GM12878 (cell line): Measurements from ENCODE around the gene TMPRSS4. TPM values are rescaled to one million over a fixed set of nuclear protein-coding genes. Genes with fewer than 3 reads are reported as not detected.

Source experiments
- ATAC-seq: fragments of 200-7000 bp; cut with Tn5 transposase; 3 replicates; pipeline ENCODE4 v1.9.1; 2020; ENCODE audit warnings: mild to moderate bottlenecking, moderate library complexity
- BruUV-seq: library from RNA; stranded (reverse); fragments of 400-500 nt; replicated peaks from 2 replicates; lab custom pipeline; 2021; lab: Mats Ljungman, UMichigan
- CTCF ChIA-PET: fragments of 300-600 bp; sonication (Branson Sonifier 250); formaldehyde crosslinking; extraction: SDS; loops from one replicate; lab custom pipeline; 2021; ENCODE audit warnings: inconsistent platforms; lab: Yijun Ruan, JAX
- POLR2A ChIA-PET: fragments of 350-600 bp; formaldehyde crosslinking; extraction: SDS; loops from one replicate; lab custom pipeline; 2021; ENCODE audit warnings: inconsistent platforms; lab: Charles Lee
- RAD21 ChIA-PET: fragments of 300-600 bp; sonication (Branson Sonifier 250); formaldehyde crosslinking; loops from one replicate; lab custom pipeline; 2023; ENCODE audit warnings: antibody characterized with exemption; ENCODE audit not compliant: unreplicated experiment; lab: Charles Lee
- SMC1A ChIA-PET: fragments of 300-600 bp; sonication (Branson Sonifier 250); formaldehyde crosslinking; loops from one replicate; lab custom pipeline; 2023; ENCODE audit not compliant: unreplicated experiment, uncharacterized antibody; lab: Charles Lee
- DNase-seq: peaks from one replicate; pipeline ENCODE4 v3.0.0-alpha.2; 2011; ENCODE audit warnings: low read depth, low spot score
- FAIRE-seq: peaks from 3 replicates; lab custom pipeline; 2011; peaks lifted over from hg19 to GRCh38; lab: Jason Lieb, UNC
- H2AFZ ChIP-seq: 2 replicates; pipeline ENCODE4 v1.6.0; 2011; ENCODE audit warnings: low read depth, low read length, control low read depth; ENCODE audit not compliant: control insufficient read depth
- H3K27ac ChIP-seq: 2 replicates; pipeline ENCODE4 v1.5.1; 2011; ENCODE audit warnings: control low read depth; ENCODE audit not compliant: control insufficient read depth, insufficient read depth
- H3K27me3 ChIP-seq, 2 experiments: replicated peaks in 1 of 2; 2 replicates each; pipeline versions ENCODE4 v1.6.0 to v1.6.1; 2011; ENCODE audit warnings: low read length in 1 of 2; ENCODE audit not compliant: control insufficient read depth in 2 of 2, insufficient read depth in 2 of 2
- H3K36me3 ChIP-seq, 2 experiments: 2 replicates each; pipeline ENCODE4 v1.5.1; 2011; ENCODE audit warnings: low read length in 1 of 2; ENCODE audit not compliant: control insufficient read depth in 2 of 2, insufficient read depth in 2 of 2
- H3K4me1 ChIP-seq: 2 replicates; pipeline ENCODE4 v1.6.1; 2011; ENCODE audit warnings: mild to moderate bottlenecking, low read length, moderate library complexity, mixed read lengths; ENCODE audit not compliant: control insufficient read depth, insufficient read depth
- H3K4me2 ChIP-seq: 2 replicates; pipeline ENCODE4 v1.6.0; 2011; ENCODE audit warnings: control low read depth; ENCODE audit not compliant: control insufficient read depth, insufficient read depth
- H3K4me3 ChIP-seq: fragments of 200-600 bp; sonication (generic); 2 replicates; pipeline ENCODE4 v1.5.1; 2016
- H3K79me2 ChIP-seq: 2 replicates; pipeline ENCODE4 v1.6.0; 2011; ENCODE audit warnings: low read length; ENCODE audit not compliant: control insufficient read depth, insufficient read depth
- H3K9ac ChIP-seq: 2 replicates; pipeline ENCODE4 v1.8.0; 2011; ENCODE audit warnings: low read length, control low read depth, mixed read lengths; ENCODE audit not compliant: control insufficient read depth, insufficient read depth
- H3K9me3 ChIP-seq: replicated peaks from 3 replicates; pipeline ENCODE4 v1.5.1; 2011; ENCODE audit warnings: mild to moderate bottlenecking, low read length; ENCODE audit not compliant: control insufficient read depth, insufficient read depth
- H4K20me1 ChIP-seq: 2 replicates; pipeline ENCODE4 v1.6.0; 2011; ENCODE audit not compliant: control insufficient read depth, insufficient read depth
- CREM ChIP-seq: IDR thresholded peaks from 2 replicates; pipeline ENCODE4 v1.6.1; 2014; ENCODE audit warnings: antibody characterized with exemption, low read depth
- HDAC2 ChIP-seq: fragments of 200-600 bp; sonication (generic); IDR thresholded peaks from 2 replicates; pipeline ENCODE4 v1.6.1; 2017
- NFYB ChIP-seq: IDR thresholded peaks from 2 replicates; pipeline ENCODE4 v1.6.1; 2011; ENCODE audit warnings: low read depth, mild to moderate bottlenecking, low read length, improper control_type of control experiment, moderate library complexity; ENCODE audit not compliant: insufficient read depth
- ZBED1 ChIP-seq: IDR thresholded peaks from 2 replicates; pipeline ENCODE4 v1.6.1; 2016; ENCODE audit warnings: borderline replicate concordance
- WGBS: methylation state at CpG from one replicate; pipeline ENCODE4 v1.1.6; 2016; ENCODE audit warnings: low lambda C conversion rate; ENCODE audit not compliant: insufficient replicate concordance, insufficient coverage; ENCODE audit errors: missing lambda C conversion rate; 5-methylcytosine and 5-hydroxymethylcytosine counted together
- in situ Hi-C: fragments of 300-500 bp; cut with MboI; formaldehyde crosslinking; loops from 9 replicates; pipeline ENCODE4 v1.14.3; 2018; ENCODE audit warnings: mixed read lengths
- intact Hi-C: fragments of 100-400 bp; cut with micrococcal nuclease; formaldehyde crosslinking; loops from one replicate; pipeline ENCODE4 v1.14.2; 2022; ENCODE audit not compliant: unreplicated experiment
- polyA plus RNA-seq, 11 experiments: library from polyadenylated mRNA; depleted of rRNA in 4 of 11; unstranded in 6 of 11; stranded (reverse) in 5 of 11; fragments of >200 nt; fragmentation: Nextera tagmentation in 4 of 11; fragmentation: Illumina TruSeq in 1 of 11; extraction: Ambion mirVana in 4 of 11; extraction: Trizol in 1 of 11; gene quantifications; 1 replicate in 1 of 11; 2 replicates in 10 of 11; pipeline versions ENCODE4 v1.2.1 to v1.2.3, GENCODE V29; 2011 to 2016; ENCODE audit warnings: inconsistent platforms in 2 of 11, missing spikeins in 2 of 11, low read depth in 1 of 11
- total RNA-seq, 4 experiments: library from RNA; depleted of rRNA in 3 of 4; stranded (reverse); fragments of >200 nt in 3 of 4; fragmentation: Illumina TruSeq in 1 of 4; extraction: Trizol in 1 of 4; gene quantifications; 2 replicates each; pipeline versions ENCODE4 v1.2.1 to v1.2.3, GENCODE V29; 2013 to 2021
- TF ChIP-seq, protein P1 (sequence below): fragments of 450-650 bp; IDR thresholded peaks from 2 replicates; pipeline ENCODE4 v1.6.1; 2017; ENCODE audit warnings: low read depth, mild to moderate bottlenecking, moderate library complexity

The TMPRSS4 gene
- total and polyA plus RNA-seq, 10 of the 15 experiments (the other 5 are each of a cell fraction or from before 2014, with no cell fraction given): 0.14 to 0.26 TPM; not detected in 8

DNA sequence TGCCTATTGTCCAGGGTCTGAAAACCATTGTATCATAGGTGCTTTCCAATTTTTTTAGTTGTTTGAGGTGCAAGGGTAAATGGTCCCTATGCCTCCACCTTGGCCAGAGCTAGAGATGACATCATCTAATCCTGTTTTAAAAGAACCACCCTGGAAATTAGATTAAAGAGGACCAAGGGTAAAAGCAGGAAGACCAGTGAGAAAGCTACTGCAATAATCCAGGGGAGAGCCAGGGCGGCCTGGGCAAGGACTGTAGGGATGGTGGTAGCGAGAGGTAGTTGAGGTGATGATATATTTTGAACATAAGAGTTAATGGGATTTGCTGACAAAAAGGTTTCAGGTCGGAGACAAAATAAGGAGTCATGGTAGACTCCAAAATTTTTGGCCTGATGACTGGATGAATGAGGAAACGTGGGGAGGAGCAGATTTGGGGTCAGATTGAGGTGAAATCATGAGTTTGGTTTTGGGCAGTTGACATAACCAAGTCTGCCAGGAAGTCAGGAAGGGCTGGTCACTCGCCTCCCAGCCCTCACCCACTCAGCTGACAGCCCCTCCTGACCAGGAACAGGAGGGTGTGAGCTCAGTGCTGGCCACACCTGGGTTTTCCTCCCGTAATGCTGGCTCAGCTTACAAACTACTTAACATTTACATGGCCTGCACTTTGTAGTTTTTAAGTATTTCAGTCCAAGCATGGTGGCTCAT, 52.7 kb downstream of the TMPRSS4 start (continued):
- TF ChIP-seq, protein P1, sequence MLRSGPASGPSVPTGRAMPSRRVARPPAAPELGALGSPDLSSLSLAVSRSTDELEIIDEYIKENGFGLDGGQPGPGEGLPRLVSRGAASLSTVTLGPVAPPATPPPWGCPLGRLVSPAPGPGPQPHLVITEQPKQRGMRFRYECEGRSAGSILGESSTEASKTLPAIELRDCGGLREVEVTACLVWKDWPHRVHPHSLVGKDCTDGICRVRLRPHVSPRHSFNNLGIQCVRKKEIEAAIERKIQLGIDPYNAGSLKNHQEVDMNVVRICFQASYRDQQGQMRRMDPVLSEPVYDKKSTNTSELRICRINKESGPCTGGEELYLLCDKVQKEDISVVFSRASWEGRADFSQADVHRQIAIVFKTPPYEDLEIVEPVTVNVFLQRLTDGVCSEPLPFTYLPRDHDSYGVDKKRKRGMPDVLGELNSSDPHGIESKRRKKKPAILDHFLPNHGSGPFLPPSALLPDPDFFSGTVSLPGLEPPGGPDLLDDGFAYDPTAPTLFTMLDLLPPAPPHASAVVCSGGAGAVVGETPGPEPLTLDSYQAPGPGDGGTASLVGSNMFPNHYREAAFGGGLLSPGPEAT: no peak
- TF ChIP-seq CREM: no peak
- no peak for TF ChIP-seq NFYB

DNA sequence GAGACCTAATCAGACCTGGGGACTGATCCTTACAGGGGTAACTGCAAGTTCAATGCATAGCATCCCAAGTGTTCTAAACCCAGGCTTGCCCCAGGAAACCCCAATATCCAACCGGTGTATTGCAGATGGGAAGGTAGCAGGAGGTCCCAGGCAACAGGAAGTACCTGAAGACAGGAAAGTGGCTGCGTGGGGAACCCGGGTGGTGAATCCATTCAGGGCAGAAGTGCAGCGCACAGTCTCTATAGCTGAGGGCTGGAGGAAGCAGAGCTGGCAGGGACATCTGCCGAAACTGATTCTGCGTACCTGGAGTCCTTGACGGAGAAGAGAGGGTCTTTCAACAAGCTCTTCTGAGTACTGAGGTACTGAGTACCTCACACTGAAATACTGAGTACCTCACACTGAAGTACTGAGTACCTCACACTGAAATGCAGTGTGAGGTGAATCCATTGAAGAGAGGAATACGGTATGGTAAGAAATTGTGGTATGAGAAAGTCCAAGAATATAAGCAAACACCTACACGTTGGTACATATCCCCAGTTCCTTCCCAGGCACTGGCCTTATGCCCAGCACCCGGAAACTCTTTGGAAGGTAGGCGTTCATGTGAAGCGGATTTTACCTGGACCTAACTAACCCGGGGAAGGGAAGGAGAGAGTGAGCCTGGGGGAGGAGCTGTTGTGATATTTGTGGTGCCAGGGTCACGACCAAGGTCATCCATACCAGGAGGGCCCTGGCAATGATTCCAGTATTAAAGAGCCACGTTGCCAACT, 55.7 kb downstream of the TMPRSS4 start:
- no peak for DNase-seq
- no peaks in the 10 kb centered on the region for H4K20me1 ChIP-seq
- H3K4me3 ChIP-seq: no peak overlapping the region
- H3K79me2 ChIP-seq: no peaks in the 10 kb centered on the region
- H2AFZ ChIP-seq: no peak overlapping the region
- CTCF ChIA-PET: interaction anchor here (0.9 to 1.0 kb wide), 3 partner anchors 8 to 249 kb away, joined by 3 read pairs; no protein-coding TSS in a partner anchor
- H3K9ac ChIP-seq: no peak overlapping the region
- H3K4me2 ChIP-seq: no peak overlapping the region
- WGBS: 42% methylated on average over 15 of the region's 15 CpGs
- peaks cover 0 to 5% of the 10 kb centered on the region in 2 experiments; a peak in 3 of 4 replicates for H3K27me3 ChIP-seq
- POLR2A ChIA-PET: no interaction called here
- H3K36me3 ChIP-seq: no peaks in the 10 kb centered on the region
- SMC1A ChIA-PET: interaction anchor here (0.8 to 1.2 kb wide), 2 partner anchors 23 to 53 kb away, joined by 3 read pairs; no protein-coding TSS in a partner anchor
- BruUV-seq: no TSS peak
- no peak for TF ChIP-seq HDAC2
- no peak for TF ChIP-seq ZBED1
- no peak for ATAC-seq
- in situ Hi-C loops (no loop called here), intact Hi-C loops (no loop called here)
- no peak overlapping the region for H3K27ac ChIP-seq
- no peaks in the 10 kb centered on the region for H3K9me3 ChIP-seq
- RAD21 ChIA-PET: no interaction called here
- no peak for FAIRE-seq
- no peaks in the 10 kb centered on the region for H3K4me1 ChIP-seq
